DND-41 (cell line): ENCODE results near the gene TBC1D2B.

Experiments used
- EZH2 ChIP-seq: IDR thresholded peaks from 3 replicates; pipeline ENCODE4 v1.6.1; 2012; ENCODE audit warnings: borderline replicate concordance, low read depth, mild to moderate bottlenecking, moderate library complexity, low read length, inconsistent platforms; ENCODE audit not compliant: severe bottlenecking
- TF ChIP-seq, protein P1 (sequence below): IDR thresholded peaks from 2 replicates; pipeline ENCODE4 v1.5.1; 2012; ENCODE audit warnings: borderline replicate concordance, low read length, moderate library complexity, mild to moderate bottlenecking; ENCODE audit not compliant: poor library complexity, severe bottlenecking; ENCODE audit errors: extremely low read depth

DNA sequence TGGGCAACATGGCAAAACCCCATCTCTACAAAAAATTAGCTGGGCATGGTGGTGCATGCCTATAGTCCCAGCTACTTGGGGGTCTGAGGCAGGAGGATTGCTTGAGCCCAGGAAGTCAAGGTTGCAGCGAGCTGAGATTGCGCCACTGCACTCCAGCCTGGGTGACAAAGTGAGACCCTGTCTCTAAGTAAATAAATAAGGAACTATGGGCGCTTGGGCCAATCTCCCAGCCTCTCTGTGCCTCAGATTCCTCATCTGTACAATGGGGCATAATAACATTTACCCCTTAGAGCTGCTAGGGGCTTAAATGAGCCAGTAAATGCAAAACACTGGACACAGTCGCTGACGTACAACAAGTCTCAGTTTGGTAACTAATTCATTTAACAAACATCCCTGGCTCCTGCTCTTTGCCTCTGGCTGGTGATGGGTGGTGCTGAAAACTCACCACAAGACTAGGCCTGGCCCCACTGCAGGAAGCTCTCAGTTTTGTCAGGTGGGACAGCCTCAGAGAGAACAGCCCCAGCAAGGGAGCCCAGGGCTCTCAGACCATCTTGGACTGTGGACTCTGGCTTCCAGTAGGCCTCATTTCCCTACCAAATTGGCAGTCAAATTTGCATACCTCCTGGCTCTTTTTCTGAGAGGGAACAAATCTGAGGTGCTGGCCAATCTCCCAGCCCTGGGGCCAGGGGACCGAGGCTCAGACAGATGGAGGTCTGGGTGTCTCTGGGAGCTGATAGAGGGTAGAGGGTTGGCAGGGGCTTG lies 6.4 kb upstream of the TBC1D2B start:
- TF ChIP-seq, protein P1, sequence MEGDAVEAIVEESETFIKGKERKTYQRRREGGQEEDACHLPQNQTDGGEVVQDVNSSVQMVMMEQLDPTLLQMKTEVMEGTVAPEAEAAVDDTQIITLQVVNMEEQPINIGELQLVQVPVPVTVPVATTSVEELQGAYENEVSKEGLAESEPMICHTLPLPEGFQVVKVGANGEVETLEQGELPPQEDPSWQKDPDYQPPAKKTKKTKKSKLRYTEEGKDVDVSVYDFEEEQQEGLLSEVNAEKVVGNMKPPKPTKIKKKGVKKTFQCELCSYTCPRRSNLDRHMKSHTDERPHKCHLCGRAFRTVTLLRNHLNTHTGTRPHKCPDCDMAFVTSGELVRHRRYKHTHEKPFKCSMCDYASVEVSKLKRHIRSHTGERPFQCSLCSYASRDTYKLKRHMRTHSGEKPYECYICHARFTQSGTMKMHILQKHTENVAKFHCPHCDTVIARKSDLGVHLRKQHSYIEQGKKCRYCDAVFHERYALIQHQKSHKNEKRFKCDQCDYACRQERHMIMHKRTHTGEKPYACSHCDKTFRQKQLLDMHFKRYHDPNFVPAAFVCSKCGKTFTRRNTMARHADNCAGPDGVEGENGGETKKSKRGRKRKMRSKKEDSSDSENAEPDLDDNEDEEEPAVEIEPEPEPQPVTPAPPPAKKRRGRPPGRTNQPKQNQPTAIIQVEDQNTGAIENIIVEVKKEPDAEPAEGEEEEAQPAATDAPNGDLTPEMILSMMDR: no peak
- TF ChIP-seq EZH2: no peak
